SK-N-SH treated with all-trans-retinoic acid at 6 μM for 48 hours (cell line): ENCODE measurements around the gene CEP131.

Experiments used
- ATAC-seq: fragments of 200-7000 bp; cut with Tn5 transposase; 3 replicates; pipeline ENCODE4 v1.9.1; 2020; ENCODE audit warnings: mild to moderate bottlenecking, moderate library complexity
- ARNTL ChIP-seq: fragments of 450-650 bp; formaldehyde crosslinking; IDR thresholded peaks from 2 replicates; pipeline ENCODE4 v1.5.0; 2020; ENCODE audit warnings: low read depth, mild to moderate bottlenecking, moderate library complexity, borderline replicate concordance
- CSDC2 ChIP-seq: fragments of 250-450 bp; sonication (Bioruptor Pico); IDR thresholded peaks from 2 replicates; pipeline ENCODE4 v1.5.0; 2020; ENCODE audit warnings: mild to moderate bottlenecking, moderate library complexity
- ESRRG ChIP-seq: fragments of 250-450 bp; sonication (Bioruptor Pico); IDR thresholded peaks from 2 replicates; pipeline ENCODE4 v1.6.1; 2021; ENCODE audit warnings: mild to moderate bottlenecking
- GLIS3 ChIP-seq: fragments of 250-450 bp; sonication (Bioruptor Pico); IDR thresholded peaks from 2 replicates; pipeline ENCODE4 v1.5.0; 2020; ENCODE audit warnings: mild to moderate bottlenecking, moderate library complexity
- OSR1 ChIP-seq: fragments of 250-450 bp; sonication (Bioruptor Pico); IDR thresholded peaks from 2 replicates; pipeline ENCODE4 v1.8.0; 2022; ENCODE audit warnings: moderate library complexity, mild to moderate bottlenecking, inconsistent platforms
- PPARA ChIP-seq: fragments of 250-450 bp; sonication (Bioruptor Pico); IDR thresholded peaks from 2 replicates; pipeline ENCODE4 v1.5.0; 2020; ENCODE audit warnings: mild to moderate bottlenecking, borderline replicate concordance
- RARB ChIP-seq: fragments of 250-450 bp; sonication (Bioruptor Pico); IDR thresholded peaks from 2 replicates; pipeline ENCODE4 v1.8.0; 2021; ENCODE audit warnings: mild to moderate bottlenecking, moderate library complexity
- SNAI2 ChIP-seq: fragments of 250-450 bp; sonication (Bioruptor Pico); IDR thresholded peaks from 2 replicates; pipeline ENCODE4 v1.5.0; 2020; ENCODE audit warnings: mild to moderate bottlenecking, moderate library complexity
- TCF4 ChIP-seq: fragments of 250-450 bp; sonication (Bioruptor Pico); IDR thresholded peaks from 2 replicates; pipeline ENCODE4 v1.8.0; 2021; ENCODE audit warnings: mild to moderate bottlenecking, moderate library complexity, borderline replicate concordance
- TOX ChIP-seq: fragments of 250-450 bp; sonication (Bioruptor Pico); IDR thresholded peaks from 2 replicates; pipeline ENCODE4 v1.8.0; 2021; ENCODE audit warnings: mild to moderate bottlenecking, moderate library complexity, borderline replicate concordance
- ZC3H10 ChIP-seq: fragments of 250-450 bp; sonication (Bioruptor Pico); IDR thresholded peaks from 2 replicates; pipeline ENCODE4 v1.5.1; 2021; ENCODE audit warnings: mild to moderate bottlenecking, moderate library complexity
- ZFP3 ChIP-seq: fragments of 250-450 bp; sonication (Bioruptor Pico); IDR thresholded peaks from 2 replicates; pipeline ENCODE4 v1.5.0; 2020; ENCODE audit warnings: mild to moderate bottlenecking, moderate library complexity
- ZFP30 ChIP-seq: fragments of 450-650 bp; formaldehyde crosslinking; IDR thresholded peaks from 2 replicates; pipeline ENCODE4 v1.5.0; 2022; ENCODE audit warnings: mild to moderate bottlenecking, moderate library complexity
- ZNF565 ChIP-seq: fragments of 450-650 bp; formaldehyde crosslinking; conservative IDR thresholded peaks from 2 replicates; pipeline ENCODE4 v1.5.0; 2020; ENCODE audit warnings: low read depth, mild to moderate bottlenecking, moderate library complexity
- ZNF70 ChIP-seq: fragments of 450-650 bp; formaldehyde crosslinking; IDR thresholded peaks from 2 replicates; pipeline ENCODE4 v1.5.0; 2020; ENCODE audit warnings: mild to moderate bottlenecking, moderate library complexity
- ZNF8 ChIP-seq: fragments of 450-650 bp; formaldehyde crosslinking; IDR thresholded peaks from 2 replicates; pipeline ENCODE4 v1.5.0; 2020; ENCODE audit warnings: mild to moderate bottlenecking, moderate library complexity
- TF ChIP-seq, protein P1 (sequence below): fragments of 250-450 bp; sonication (Bioruptor Pico); IDR thresholded peaks from 2 replicates; pipeline ENCODE4 v1.8.0; 2021; ENCODE audit warnings: low read depth, mild to moderate bottlenecking, moderate library complexity, borderline replicate concordance
- TF ChIP-seq, protein P2 (sequence below): fragments of 250-450 bp; sonication (Bioruptor Pico); IDR thresholded peaks from 2 replicates; pipeline ENCODE4 v1.5.1; 2021; ENCODE audit warnings: mild to moderate bottlenecking, moderate library complexity
- TF ChIP-seq, protein P3 (sequence below): fragments of 250-450 bp; sonication (Bioruptor Pico); IDR thresholded peaks from 2 replicates; pipeline ENCODE4 v1.5.0; 2020; ENCODE audit warnings: mild to moderate bottlenecking, moderate library complexity
- TF ChIP-seq, protein P4 (sequence below): fragments of 250-450 bp; sonication (Bioruptor Pico); IDR thresholded peaks from 2 replicates; pipeline ENCODE4 v1.8.0; 2020; ENCODE audit warnings: mild to moderate bottlenecking, moderate library complexity, borderline replicate concordance

The CEP131 gene

DNA sequence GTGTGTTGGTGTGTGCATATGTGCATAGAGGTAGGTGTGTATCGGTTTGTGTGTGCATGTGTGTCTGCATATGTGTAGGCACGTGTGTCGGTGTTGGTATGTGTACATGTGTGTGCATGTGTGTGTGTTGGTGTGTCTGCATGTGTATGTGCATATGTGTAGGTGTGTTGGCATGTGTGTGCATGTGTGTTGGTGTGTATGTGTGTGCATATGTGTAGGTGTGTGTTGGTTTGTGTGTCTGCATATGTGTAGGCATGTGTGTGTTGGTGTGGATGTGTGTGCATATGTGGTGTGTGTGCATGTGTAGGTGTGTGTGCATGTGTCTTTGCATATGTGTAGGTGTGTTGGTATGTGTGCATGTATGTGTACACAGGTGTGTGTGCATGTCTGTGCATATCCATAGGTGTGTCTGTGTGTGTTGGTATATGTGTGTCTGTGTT is 52.9 kb downstream of the CEP131 start:
- no peak for ATAC-seq
- TF ChIP-seq, protein P1, sequence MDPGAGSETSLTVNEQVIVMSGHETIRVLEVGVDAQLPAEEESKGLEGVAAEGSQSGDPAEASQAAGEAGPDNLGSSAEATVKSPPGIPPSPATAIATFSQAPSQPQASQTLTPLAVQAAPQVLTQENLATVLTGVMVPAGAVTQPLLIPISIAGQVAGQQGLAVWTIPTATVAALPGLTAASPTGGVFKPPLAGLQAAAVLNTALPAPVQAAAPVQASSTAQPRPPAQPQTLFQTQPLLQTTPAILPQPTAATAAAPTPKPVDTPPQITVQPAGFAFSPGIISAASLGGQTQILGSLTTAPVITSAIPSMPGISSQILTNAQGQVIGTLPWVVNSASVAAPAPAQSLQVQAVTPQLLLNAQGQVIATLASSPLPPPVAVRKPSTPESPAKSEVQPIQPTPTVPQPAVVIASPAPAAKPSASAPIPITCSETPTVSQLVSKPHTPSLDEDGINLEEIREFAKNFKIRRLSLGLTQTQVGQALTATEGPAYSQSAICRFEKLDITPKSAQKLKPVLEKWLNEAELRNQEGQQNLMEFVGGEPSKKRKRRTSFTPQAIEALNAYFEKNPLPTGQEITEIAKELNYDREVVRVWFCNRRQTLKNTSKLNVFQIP (CRISPR knock-in tag): no peak
- TF ChIP-seq RARB (CRISPR knock-in tag) (no peak), GLIS3 (CRISPR knock-in tag) (no peak), SNAI2 (CRISPR knock-in tag) (no peak), ZFP30 (CRISPR knock-in tag) (no peak), PPARA (CRISPR knock-in tag) (no peak), ZNF70 (CRISPR knock-in tag) (no peak), TOX (CRISPR knock-in tag) (no peak), ESRRG (CRISPR knock-in tag) (no peak), OSR1 (CRISPR knock-in tag) (no peak), ARNTL (CRISPR knock-in tag) (no peak)

DNA sequence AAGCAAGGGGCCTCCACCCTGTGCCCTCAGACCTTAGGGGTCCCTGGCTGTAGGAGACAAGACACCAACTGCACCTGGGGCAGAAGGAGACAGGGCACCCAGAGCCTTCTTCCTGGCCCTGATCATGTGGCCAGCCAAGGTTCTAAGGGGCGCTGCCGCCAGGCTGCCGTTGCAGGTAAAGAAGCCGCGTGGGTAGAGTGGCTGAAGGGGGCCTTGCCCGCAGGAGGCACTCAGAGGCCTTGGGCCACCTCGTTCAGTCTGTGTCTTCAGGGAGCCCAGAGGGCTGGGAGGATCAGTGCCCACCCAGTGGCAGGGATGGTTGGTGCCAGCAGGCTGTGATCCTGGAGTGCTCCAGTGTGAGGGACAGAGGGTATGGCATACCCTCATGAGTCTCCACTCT is 55.1 kb downstream of the CEP131 start:
- TF ChIP-seq SNAI2 (CRISPR knock-in tag): no peak
- TF ChIP-seq, all 23 proteins: peak for 0
- ATAC-seq: no peak

DNA sequence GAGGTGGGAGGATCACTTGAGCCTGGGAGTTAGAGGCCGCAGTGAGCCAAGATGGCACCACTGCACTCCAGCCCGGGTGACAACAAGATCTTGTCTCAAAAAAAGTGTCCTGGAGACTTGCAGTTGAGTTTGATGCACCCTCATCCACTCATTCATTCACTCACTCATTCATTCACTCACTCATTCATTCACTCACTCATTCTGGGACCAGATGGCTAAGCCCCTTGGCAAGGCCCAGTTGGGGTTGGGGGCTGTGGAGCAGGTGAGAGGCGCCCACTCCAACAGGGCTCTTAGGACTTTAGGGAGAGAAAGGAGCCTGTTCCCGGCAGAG is 55.6 kb downstream of the CEP131 start:
- ATAC-seq: no peak
- TF ChIP-seq ZC3H10 (CRISPR knock-in tag): no peak
- TF ChIP-seq, protein P2, sequence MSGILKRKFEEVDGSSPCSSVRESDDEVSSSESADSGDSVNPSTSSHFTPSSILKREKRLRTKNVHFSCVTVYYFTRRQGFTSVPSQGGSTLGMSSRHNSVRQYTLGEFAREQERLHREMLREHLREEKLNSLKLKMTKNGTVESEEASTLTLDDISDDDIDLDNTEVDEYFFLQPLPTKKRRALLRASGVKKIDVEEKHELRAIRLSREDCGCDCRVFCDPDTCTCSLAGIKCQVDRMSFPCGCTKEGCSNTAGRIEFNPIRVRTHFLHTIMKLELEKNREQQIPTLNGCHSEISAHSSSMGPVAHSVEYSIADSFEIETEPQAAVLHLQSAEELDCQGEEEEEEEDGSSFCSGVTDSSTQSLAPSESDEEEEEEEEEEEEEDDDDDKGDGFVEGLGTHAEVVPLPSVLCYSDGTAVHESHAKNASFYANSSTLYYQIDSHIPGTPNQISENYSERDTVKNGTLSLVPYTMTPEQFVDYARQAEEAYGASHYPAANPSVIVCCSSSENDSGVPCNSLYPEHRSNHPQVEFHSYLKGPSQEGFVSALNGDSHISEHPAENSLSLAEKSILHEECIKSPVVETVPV (CRISPR knock-in tag): no peak
- TF ChIP-seq PPARA (CRISPR knock-in tag): no peak

DNA sequence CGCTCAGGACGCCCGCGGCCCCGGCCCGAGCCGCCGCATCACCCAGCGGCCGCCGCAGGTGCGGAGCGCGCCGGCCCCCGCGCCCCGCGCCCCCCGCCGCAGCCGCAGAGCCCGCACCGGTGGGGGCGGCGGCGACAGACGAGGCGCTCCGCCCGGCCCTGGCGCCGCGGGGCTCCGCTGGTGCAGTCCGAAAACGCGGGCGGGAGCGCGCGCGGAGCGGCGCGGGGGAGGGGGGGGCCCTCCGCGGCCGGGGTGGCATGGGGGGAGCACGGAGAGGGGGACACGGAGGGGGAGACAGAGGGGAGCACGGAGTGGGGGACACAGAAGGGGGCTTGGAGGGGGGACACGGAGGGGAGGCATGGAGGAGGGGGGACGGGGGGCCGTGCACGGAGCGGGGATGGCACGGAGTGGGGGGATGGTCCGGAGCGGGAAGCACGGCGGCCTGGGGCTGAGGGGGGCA is 56.7 kb downstream of the CEP131 start, which contains the start of gene AATK:
Gene AATK (minus strand): TSS at position 189 of the 460 bp plus-strand sequence. CDS start 229 bp downstream, outside the sequence.
- TF ChIP-seq, protein P3, sequence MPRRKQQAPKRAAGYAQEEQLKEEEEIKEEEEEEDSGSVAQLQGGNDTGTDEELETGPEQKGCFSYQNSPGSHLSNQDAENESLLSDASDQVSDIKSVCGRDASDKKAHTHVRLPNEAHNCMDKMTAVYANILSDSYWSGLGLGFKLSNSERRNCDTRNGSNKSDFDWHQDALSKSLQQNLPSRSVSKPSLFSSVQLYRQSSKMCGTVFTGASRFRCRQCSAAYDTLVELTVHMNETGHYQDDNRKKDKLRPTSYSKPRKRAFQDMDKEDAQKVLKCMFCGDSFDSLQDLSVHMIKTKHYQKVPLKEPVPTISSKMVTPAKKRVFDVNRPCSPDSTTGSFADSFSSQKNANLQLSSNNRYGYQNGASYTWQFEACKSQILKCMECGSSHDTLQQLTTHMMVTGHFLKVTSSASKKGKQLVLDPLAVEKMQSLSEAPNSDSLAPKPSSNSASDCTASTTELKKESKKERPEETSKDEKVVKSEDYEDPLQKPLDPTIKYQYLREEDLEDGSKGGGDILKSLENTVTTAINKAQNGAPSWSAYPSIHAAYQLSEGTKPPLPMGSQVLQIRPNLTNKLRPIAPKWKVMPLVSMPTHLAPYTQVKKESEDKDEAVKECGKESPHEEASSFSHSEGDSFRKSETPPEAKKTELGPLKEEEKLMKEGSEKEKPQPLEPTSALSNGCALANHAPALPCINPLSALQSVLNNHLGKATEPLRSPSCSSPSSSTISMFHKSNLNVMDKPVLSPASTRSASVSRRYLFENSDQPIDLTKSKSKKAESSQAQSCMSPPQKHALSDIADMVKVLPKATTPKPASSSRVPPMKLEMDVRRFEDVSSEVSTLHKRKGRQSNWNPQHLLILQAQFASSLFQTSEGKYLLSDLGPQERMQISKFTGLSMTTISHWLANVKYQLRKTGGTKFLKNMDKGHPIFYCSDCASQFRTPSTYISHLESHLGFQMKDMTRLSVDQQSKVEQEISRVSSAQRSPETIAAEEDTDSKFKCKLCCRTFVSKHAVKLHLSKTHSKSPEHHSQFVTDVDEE (CRISPR knock-in tag): no peak
- TF ChIP-seq SNAI2 (CRISPR knock-in tag) (no peak), ESRRG (CRISPR knock-in tag) (no peak), ZNF565 (CRISPR knock-in tag) (no peak), ZNF8 (CRISPR knock-in tag) (no peak), ZC3H10 (CRISPR knock-in tag) (no peak), ZFP30 (CRISPR knock-in tag) (no peak), OSR1 (CRISPR knock-in tag) (no peak), ARNTL (CRISPR knock-in tag) (no peak), PPARA (CRISPR knock-in tag) (no peak), CSDC2 (no peak), TCF4 (CRISPR knock-in tag) (no peak), RARB (CRISPR knock-in tag) (no peak), ZFP3 (CRISPR knock-in tag) (no peak)
- TF ChIP-seq, protein P1 (CRISPR knock-in tag): no peak
- TF ChIP-seq, protein P4, sequence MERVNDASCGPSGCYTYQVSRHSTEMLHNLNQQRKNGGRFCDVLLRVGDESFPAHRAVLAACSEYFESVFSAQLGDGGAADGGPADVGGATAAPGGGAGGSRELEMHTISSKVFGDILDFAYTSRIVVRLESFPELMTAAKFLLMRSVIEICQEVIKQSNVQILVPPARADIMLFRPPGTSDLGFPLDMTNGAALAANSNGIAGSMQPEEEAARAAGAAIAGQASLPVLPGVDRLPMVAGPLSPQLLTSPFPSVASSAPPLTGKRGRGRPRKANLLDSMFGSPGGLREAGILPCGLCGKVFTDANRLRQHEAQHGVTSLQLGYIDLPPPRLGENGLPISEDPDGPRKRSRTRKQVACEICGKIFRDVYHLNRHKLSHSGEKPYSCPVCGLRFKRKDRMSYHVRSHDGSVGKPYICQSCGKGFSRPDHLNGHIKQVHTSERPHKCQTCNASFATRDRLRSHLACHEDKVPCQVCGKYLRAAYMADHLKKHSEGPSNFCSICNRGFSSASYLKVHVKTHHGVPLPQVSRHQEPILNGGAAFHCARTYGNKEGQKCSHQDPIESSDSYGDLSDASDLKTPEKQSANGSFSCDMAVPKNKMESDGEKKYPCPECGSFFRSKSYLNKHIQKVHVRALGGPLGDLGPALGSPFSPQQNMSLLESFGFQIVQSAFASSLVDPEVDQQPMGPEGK (CRISPR knock-in tag): no peak
- TF ChIP-seq, protein P2 (CRISPR knock-in tag): no peak
- ATAC-seq: no peak
